Activated CD4-positive, alpha-beta T cell treated with anti-CD3 and anti-CD28 coated beads, Interleukin-2, amount 50 U/mL, for 48 hours (primary cell): ENCODE results near the gene ITPK1.
A peak's percentile ranks its signal among the peaks of the same experiment; 100 is the strongest.

Source experiments
- DNase-seq, 2 experiments: peaks; one replicate each; pipeline ENCODE4 v3.0.0-alpha.2; 2020

Gene ITPK1

GRCh38 chr14:92931681-92932447 is 183.9 kb downstream of the ITPK1 start:
- DNase-seq, result no peak

GRCh38 chr14:92930737-92931602 is 184.8 kb downstream of the ITPK1 start:
- DNase-seq, result no peak

GRCh38 chr14:92929689-92930608 is 185.8 kb downstream of the ITPK1 start:
- DNase-seq, result no peak

DNA sequence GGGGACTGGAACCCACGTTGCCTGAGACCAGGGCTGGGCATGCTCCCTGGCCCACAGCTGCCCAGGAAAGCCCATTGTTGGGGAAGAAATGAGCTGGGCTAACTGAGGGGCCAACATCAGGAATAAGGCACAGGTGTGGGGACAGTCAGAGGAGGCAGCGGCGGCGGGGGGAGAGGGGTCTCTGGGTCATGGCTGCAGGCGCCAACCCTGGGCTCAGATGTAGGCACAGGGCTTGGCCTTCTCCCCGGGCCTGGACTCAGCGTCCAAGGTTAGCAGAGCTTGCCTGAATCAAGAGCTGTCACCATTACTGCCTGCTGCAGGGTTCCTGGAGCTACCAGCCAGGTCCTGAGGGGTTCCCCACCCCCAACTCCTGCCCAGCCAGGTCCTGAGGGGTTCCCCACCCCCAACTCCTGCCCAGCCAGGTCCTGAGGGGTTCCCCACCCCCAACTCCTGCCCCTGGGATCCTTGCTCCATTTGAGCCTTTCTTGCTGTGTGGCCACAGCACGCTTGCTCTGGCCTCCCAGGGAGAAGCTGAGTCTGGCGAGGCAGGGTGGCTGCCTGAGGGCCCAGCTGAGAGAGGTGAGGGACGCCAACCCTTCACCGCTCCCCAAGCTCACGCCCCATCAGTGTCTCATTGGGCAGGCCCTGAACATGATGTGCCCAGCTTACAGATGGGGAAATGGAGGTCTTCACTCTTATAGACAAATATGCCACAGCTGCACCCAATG is 186.6 kb downstream of the ITPK1 start:
- no peak for DNase-seq

DNA sequence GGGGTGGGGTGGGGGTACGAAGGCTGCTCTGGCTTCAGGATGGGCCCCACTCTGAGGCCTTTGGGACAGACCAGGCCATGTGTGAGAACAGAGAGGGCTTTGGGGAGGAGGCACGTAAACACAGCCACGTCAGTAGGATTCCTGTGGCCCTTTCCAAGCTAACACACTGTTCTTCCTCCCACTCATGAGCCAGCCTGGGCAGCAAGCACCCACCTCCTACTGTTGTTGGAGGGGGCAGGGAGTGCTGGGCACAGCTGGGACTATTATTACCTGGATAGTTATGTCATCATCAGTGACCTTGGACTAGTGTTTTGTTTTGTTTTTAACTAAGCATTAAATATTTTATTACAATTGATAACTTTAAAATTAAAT is 187.5 kb downstream of the ITPK1 start:
- DNase-seq, result no peak

GRCh38 chr14:92927349-92928257 is 188.1 kb downstream of the ITPK1 start:
- DNase-seq, result no peak

- no peak for DNase-seq
Observed at GRCh38 chr14:92926931-92927330, 188.8 kb downstream of the ITPK1 start.

GRCh38 chr14:92926180-92926845 is 189.4 kb downstream of the ITPK1 start:
- DNase-seq, result no peak

DNA sequence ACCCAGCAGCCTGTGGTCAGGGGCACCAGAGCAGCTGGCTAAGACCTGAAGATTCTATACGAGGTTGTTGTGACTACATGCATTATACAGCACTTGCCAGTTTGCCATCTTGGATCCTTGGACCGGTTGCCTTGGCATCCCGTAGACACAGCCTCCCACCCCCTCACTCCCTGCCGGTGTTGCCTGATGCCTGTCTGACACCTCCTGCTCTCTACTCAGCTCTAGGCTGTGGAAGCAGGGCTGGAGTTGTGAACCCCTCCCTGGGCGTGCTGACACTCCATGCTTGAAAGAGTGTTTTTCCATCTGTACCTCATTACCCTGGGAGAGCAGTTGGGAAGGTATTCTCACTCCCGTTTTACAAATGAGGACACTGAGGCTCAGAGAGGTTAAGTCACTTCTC is 190.3 kb downstream of the ITPK1 start:
- DNase-seq, result no peak

DNA sequence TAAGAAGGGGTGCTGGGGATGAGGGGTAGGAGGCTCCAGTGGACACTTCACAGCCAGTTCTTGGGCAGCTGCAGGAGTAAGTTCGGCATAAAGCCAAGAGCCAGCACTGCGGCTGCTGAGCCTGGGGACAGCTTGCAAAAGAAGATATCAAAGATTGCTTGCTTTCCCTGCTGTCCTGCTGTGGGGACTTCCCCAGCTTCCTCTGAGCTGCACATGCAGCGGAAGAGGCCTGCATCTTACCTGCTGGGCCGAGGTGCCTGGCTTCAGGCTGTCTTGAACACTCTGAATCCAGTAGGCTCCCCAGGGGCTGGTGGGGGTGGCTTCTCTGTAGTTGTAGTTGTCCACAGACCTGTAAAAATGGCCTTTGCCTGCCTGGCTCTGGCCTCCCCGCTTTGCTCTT is 191.5 kb downstream of the ITPK1 start:
- DNase-seq, result no peak

DNA sequence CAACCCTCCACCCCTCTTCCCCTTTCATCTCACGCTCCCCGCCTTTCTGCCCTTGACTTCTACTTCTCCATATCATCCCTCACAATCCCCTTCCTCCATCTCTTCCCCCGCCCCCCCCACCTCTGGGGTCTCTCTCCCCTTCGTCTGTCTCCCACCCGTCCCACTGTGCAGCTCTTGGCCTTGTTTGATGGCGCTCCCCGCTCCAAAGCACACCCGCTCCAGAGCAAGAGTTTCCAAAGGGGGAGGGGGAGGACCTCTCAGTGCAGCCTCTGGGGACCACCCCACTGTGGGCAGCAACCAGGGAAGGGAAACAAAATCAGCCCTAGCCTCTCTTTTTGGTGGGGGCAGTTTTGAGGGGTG is 192.0 kb downstream of the ITPK1 start:
- DNase-seq, result no peak

DNA sequence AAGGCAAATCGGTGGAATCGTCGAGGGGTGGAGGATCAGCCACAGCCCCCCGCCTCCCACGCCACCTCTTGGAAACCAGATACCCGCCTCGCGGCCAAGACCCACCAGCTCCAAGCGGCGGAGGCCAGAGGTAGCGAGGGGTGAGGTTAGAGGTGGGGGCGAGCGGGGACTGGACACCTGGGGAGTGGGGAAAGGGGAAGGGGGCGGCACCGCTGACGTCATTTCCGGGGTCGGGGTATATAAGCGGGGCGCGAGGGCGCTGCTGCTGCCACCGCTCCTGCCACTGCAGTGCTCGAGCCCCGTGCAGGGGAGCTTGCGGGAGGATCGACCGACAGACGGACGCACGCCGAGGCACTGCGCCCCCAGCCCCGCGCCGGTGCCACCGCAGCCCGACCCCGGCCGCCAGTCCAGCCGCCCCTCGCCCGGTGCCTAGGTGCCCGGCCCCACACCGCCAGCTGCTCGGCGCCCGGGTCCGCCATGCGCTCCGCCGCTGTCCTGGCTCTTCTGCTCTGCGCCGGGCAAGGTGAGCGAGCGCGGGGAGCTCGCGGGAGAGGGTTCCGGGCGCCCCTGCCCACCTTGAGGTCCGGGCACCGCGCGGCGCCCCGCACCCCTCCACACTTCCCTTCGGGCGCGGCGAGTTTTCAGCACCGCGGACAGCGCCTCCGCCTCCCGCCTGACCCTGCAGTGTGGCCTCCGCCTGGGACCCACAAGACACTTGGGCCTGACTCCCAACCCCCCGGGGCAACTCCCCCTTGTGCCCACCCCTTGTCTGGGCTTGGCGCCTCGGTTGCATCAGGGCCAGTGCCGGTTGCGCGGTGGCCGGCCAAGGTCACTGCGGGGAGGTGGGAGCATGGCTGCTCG is 192.6 kb downstream of the ITPK1 start, which contains the start of gene CHGA:
CHGA (plus strand) TSS at position 268 of the 861 bp plus-strand sequence; CDS start at position 478, 210 bp downstream.
- peak; percentile 43 to 55 for DNase-seq

GRCh38 chr14:92922155-92922735 is 193.5 kb downstream of the ITPK1 start:
- DNase-seq, result no peak

DNA sequence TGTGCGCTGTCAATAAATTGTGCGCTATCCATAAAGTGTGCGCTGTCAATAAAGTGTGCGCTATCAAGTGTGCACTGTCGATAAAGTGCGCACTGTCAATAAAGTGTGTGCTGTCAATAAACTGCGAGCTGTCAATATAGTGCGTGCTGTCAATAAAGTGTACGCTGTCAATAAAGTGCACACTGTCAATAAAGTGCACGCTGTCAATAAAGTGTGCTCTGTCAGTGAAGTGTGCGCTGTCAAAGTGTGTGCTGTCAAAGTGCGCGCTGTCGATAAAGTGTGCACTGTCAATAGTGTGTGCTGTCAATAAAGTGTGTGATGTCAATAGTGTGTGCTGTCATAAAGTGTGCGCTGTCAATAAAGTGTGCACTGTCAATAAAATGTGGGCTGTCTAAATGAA is 195.7 kb downstream of the ITPK1 start:
- DNase-seq, result no peak

DNA sequence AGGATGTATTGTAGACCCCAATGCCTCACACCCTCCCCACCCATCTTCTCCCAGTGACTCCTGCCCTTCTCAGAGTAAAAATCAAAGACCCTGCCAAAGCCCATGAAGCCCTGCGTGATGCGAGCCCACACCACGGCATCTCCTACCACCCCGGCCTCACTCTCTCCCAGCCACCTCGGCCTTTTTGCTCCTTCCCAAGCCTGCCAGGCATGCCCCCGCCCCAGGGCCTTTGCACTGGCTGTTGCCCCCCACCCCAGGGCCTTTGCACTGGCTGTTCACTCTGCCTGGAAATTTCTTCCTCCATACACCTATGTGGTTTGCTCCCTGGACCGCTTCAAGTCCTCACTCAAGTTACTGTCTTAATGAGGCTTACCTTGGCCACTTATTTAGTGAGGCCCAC is 197.8 kb downstream of the ITPK1 start:
- DNase-seq, result no peak

DNA sequence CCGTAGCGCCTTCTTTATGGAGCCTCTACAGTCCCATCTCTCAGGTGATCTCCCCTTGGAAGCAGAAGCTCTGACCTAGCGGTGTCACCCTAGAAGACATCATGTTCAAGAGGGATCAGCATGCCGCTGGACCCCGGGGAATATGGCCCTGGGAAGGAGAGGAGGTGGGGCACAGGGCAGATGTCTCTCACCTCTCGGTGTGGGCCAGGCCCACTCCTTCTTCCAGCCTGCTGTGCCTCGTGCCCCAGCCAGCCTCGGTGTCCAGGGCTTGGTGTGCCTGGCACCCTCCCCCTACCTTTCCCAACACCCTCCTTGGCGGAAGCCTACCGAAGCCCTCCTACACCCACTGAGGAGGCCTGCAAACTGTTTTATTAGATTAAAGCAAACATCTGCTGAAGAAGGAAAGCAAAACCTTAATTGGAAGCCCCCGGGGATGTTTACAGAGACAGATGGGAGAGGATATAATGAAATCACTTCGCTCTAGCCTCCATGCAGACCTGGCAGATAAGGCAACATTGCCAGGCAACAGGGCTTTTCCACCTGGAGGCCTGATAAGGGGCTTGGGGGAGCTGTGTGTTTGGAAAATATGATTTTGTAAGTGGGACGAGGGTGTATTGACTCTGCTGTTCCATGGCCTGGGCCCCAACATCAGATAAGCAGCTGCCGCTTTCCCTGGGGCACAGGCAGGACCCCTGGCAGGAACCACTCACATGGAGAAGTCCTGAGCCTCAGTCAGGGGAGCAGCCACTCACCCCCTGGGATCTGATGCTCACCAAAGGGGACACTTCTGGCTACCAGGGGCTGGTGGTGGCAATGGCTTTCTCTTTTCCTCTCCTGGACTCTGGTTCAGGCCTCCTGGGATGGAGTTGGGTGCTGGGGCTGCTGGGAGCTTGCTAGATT is 198.4 kb downstream of the ITPK1 start:
- DNase-seq, result no peak

DNA sequence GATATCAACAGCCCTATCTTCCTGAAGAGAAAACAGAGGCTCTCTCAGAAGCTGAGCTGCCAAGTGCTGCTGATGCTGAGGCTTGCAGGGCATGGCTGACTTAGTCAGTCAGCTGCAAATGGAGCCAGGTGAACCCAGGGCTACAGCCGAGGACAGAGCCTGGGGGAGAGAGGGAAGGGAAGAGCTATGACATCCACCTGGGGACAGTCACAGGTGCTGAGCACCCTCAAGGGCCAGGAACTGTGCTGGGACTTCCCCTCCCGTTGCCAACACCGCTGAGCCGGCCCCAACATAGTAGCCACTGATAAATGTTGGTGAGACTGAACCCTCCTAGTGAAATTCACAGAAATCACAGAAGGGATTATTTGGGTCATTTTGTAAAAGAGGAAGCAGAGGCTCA is 199.5 kb downstream of the ITPK1 start:
- no peak for DNase-seq

DNA sequence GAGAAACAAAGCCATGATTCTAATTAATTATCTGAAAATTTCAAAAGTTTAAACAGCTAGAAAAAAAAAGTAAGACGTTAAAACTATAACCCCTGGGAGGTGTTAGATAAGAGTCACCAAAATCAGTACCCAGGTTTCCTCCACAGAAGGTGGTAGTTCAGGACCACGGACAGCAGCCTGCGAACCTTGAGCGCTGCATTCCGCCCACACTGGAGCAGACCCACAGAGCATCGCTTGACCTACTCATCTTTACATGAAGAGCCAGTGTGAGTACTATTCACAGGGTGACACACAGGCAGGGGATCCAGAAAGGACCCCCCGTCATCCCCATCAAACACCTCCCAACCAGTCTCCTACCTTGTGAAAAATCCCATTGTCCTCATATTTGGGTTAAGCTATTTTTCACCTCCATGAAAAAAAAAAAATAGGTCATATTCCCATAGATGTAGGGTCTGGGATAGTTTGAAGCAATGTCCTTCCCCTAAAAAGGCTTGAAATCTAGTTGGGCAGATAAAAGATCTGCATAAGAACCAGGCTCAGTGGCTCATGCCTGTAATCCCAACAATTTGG is 201.6 kb downstream of the ITPK1 start:
- peak; percentile 50 to 56 for DNase-seq
